Liver (tissue), 9 donors: ENCODE results near the gene NUTF2. TPM values are rescaled to one million over a fixed set of nuclear protein-coding genes. Genes with fewer than 3 reads are reported as not detected.

ENCODE experiments used
- DNase-seq: peaks from one replicate; pipeline ENCODE4 v3.0.0-alpha.2; 2017; ENCODE audit warnings: low spot score
- H3K27ac ChIP-seq, 2 donors: one replicate each; pipeline ENCODE4 v1.7.0; 2013; ENCODE audit warnings: inconsistent platforms in 2 of 2, low read length in 2 of 2, control low read depth in 1 of 2, low read depth in 1 of 2, mild to moderate bottlenecking in 1 of 2
- H3K27me3 ChIP-seq, 4 donors: one replicate each; pipeline versions ENCODE4 v1.6.1 to v1.7.0; 2013; ENCODE audit warnings: low read length in 3 of 4, inconsistent platforms in 1 of 4, mild to moderate bottlenecking in 1 of 4, moderate library complexity in 1 of 4; ENCODE audit not compliant: control insufficient read depth in 4 of 4, insufficient read depth in 4 of 4
- H3K36me3 ChIP-seq, 4 donors: one replicate each; pipeline versions ENCODE4 v1.6.1 to v1.7.0; 2013; ENCODE audit warnings: low read length in 3 of 4, mild to moderate bottlenecking in 3 of 4, low read depth in 1 of 4, moderate library complexity in 1 of 4; ENCODE audit not compliant: control insufficient read depth in 4 of 4, insufficient read depth in 3 of 4
- H3K4me1 ChIP-seq, 4 donors: one replicate each; pipeline versions ENCODE4 v1.6.1 to v1.7.0; 2013; ENCODE audit warnings: low read length in 3 of 4, mild to moderate bottlenecking in 3 of 4, moderate library complexity in 1 of 4; ENCODE audit not compliant: control insufficient read depth in 4 of 4, insufficient read depth in 4 of 4
- H3K4me3 ChIP-seq, 3 donors: one replicate each; pipeline versions ENCODE4 v1.6.1 to v1.7.0; 2013; ENCODE audit warnings: low read length in 3 of 3, control low read depth in 1 of 3, low read depth in 1 of 3, mild to moderate bottlenecking in 1 of 3
- H3K9ac ChIP-seq, 2 donors: one replicate each; pipeline ENCODE4 v1.7.0; 2013; ENCODE audit warnings: low read length in 2 of 2, mild to moderate bottlenecking in 2 of 2, moderate library complexity in 2 of 2, control low read depth in 1 of 2, low read depth in 1 of 2
- H3K9me3 ChIP-seq, 4 donors: one replicate each; pipeline versions ENCODE4 v1.6.1 to v1.7.0; 2013; ENCODE audit warnings: low read length in 3 of 4; ENCODE audit not compliant: control insufficient read depth in 4 of 4
- CTCF ChIP-seq: fragments of 150-350 bp; IDR thresholded peaks from 2 replicates; pipeline ENCODE4 v1.5.1; 2017; ENCODE audit warnings: improper control_type of control experiment, low read depth, low read length; ENCODE audit not compliant: missing input control
- EGR1 ChIP-seq, 2 donors: IDR thresholded peaks; 2 replicates each; pipeline ENCODE4 v1.6.1; 2016 to 2018; ENCODE audit warnings: antibody characterized with exemption in 2 of 2, low read depth in 2 of 2
- FOXA1 ChIP-seq: IDR thresholded peaks from 2 replicates; pipeline ENCODE4 v1.6.1; 2016; ENCODE audit warnings: antibody characterized with exemption
- FOXA2 ChIP-seq: IDR thresholded peaks from 2 replicates; pipeline ENCODE4 v1.6.1; 2016; ENCODE audit warnings: antibody characterized with exemption
- GABPA ChIP-seq, 2 donors: IDR thresholded peaks in 1 of 2; conservative IDR thresholded peaks in 1 of 2; 2 replicates each; pipeline ENCODE4 v1.6.1; 2016; ENCODE audit warnings: antibody characterized with exemption in 2 of 2, mild to moderate bottlenecking in 1 of 2, moderate library complexity in 1 of 2
- HNF4A ChIP-seq, 2 donors: conservative IDR thresholded peaks; 2 replicates each; pipeline ENCODE4 v1.6.1; 2016; ENCODE audit warnings: antibody characterized with exemption in 2 of 2, mild to moderate bottlenecking in 2 of 2
- HNF4G ChIP-seq: IDR thresholded peaks from 2 replicates; pipeline ENCODE4 v1.6.1; 2016; ENCODE audit warnings: antibody characterized with exemption
- JUND ChIP-seq, 2 donors: IDR thresholded peaks; 2 replicates each; pipeline ENCODE4 v1.6.1; 2016; ENCODE audit warnings: antibody characterized with exemption in 2 of 2
- NR2F2 ChIP-seq: IDR thresholded peaks from 2 replicates; pipeline ENCODE4 v1.6.1; 2016; ENCODE audit warnings: antibody characterized with exemption
- RAD21 ChIP-seq, 2 donors: IDR thresholded peaks; 2 replicates each; pipeline ENCODE4 v1.6.1; 2016; ENCODE audit warnings: antibody characterized with exemption in 2 of 2, mild to moderate bottlenecking in 2 of 2
- REST ChIP-seq: IDR thresholded peaks from 2 replicates; pipeline ENCODE4 v1.6.1; 2016; ENCODE audit warnings: antibody characterized with exemption, mild to moderate bottlenecking
- RXRA ChIP-seq, 2 donors: IDR thresholded peaks; 2 replicates each; pipeline ENCODE4 v1.6.1; 2017 to 2018; ENCODE audit warnings: antibody characterized with exemption in 2 of 2, mild to moderate bottlenecking in 1 of 2
- SP1 ChIP-seq: IDR thresholded peaks from 2 replicates; pipeline ENCODE4 v1.6.1; 2018; ENCODE audit warnings: antibody characterized with exemption, mild to moderate bottlenecking
- TAF1 ChIP-seq: conservative IDR thresholded peaks from 2 replicates; pipeline ENCODE4 v1.6.1; 2016; ENCODE audit warnings: antibody characterized with exemption, mild to moderate bottlenecking
- YY1 ChIP-seq: IDR thresholded peaks from 2 replicates; pipeline ENCODE4 v1.6.1; 2016; ENCODE audit warnings: antibody characterized with exemption, mild to moderate bottlenecking
- ZBTB33 ChIP-seq: IDR thresholded peaks from 2 replicates; pipeline ENCODE4 v1.6.1; 2016; ENCODE audit warnings: antibody characterized with exemption
- WGBS: extraction: QIAGEN DNeasy Blood & Tissue Kit; methylation state at CpG from one replicate; pipeline ENCODE4 v1.1.7; 2013; 5-methylcytosine and 5-hydroxymethylcytosine counted together
- polyA plus RNA-seq, 2 donors: library from polyadenylated mRNA; stranded (reverse) in 1 of 2; unstranded in 1 of 2; fragments of 200-250 nt in 1 of 2; fragments of >200 nt in 1 of 2; fragmentation: Nextera tagmentation in 1 of 2; extraction: Ambion mirVana in 1 of 2; gene quantifications; one replicate each; pipeline versions ENCODE4 v1.2.1 to v1.2.3, GENCODE V29; 2013 to 2015
- total RNA-seq, 2 donors: library from RNA; depleted of rRNA; stranded (reverse); fragments of >200 nt; gene quantifications; one replicate each; pipeline ENCODE4 v1.2.3, GENCODE V29; 2014
- TF ChIP-seq, protein P1 (sequence below): IDR thresholded peaks from 2 replicates; pipeline ENCODE4 v1.6.1; 2016; ENCODE audit warnings: antibody characterized with exemption
- TF ChIP-seq, protein P2 (sequence below): IDR thresholded peaks from 2 replicates; pipeline ENCODE4 v1.6.1; 2016; ENCODE audit warnings: antibody characterized with exemption
- donor health status: healthy.
- donor health status: healthy.
- donor health status: healthy.
- donor health status: healthy.
- donor health status: healthy.

Gene NUTF2
- total and polyA plus RNA-seq, 4 donors: 27.4 to 69.5 (median 54.8) TPM

DNA sequence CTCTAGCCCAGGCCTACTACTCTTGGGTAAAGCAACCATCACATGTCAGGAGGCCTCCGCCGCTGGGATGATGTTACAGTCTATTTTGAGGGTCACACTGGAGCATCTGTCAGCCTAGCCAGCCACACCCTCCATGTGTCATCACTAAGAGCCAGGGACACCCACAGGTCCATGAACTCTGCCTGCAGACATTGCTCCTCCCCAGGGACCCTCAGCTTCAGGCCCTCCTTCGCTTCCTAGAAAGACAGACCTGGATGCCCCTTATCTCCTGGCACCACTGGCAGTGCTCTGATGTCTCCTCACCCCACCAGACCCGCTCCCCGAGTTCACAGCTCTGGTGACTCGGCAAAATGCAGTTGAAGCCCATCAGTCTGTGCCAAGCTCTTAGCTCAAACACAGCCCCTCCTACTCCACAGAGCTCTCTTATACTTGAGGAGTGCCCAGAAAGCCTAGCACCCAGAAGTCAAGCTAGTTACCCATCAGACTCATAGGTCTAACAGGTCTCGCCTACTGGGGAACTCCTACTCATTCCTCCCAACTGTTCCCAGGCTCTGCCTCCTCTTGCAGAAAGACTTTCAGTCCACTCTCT, 46.3 kb upstream of the NUTF2 start:
- Histone ChIP-seq H3K27ac (no peak overlapping the region), H3K9me3 (no peaks in the 10 kb centered on the region), H3K9ac (no peak overlapping the region), H3K27me3 (no peaks in the 10 kb centered on the region), H3K4me3 (no peak overlapping the region), H3K36me3 (peaks cover 1 to 34% (median 23%) of the 10 kb centered on the region in 4 donors), H3K4me1 (peaks cover 7 to 37% (median 26%) of the 10 kb centered on the region in 4 donors)
- 91% methylated on average over 7 of the region's 7 CpGs for WGBS
- peak; percentile 44 for DNase-seq
- TF ChIP-seq GABPA (IDR thresholded peaks at IDR 0.05 in 1 of 2, conservative IDR thresholded peaks at IDR 0.05 in 1 of 2): no peak
- TF ChIP-seq, protein P1, sequence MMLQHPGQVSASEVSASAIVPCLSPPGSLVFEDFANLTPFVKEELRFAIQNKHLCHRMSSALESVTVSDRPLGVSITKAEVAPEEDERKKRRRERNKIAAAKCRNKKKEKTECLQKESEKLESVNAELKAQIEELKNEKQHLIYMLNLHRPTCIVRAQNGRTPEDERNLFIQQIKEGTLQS: no peak
- no peak for TF ChIP-seq RAD21 (IDR thresholded peaks at IDR 0.05)
- TF ChIP-seq HNF4G: no peak
- TF ChIP-seq YY1: no peak
- TF ChIP-seq NR2F2: no peak
- no peak for TF ChIP-seq SP1
- TF ChIP-seq ZBTB33: no peak
- no peak for TF ChIP-seq CTCF
- TF ChIP-seq FOXA1: no peak
- TF ChIP-seq HNF4A (conservative IDR thresholded peaks at IDR 0.05): no peak
- no peak for TF ChIP-seq FOXA2
- TF ChIP-seq EGR1 (IDR thresholded peaks at IDR 0.05; ENCODE audit: low read depth in 2 of 2): no peak
- no peak for TF ChIP-seq REST
- TF ChIP-seq RXRA (IDR thresholded peaks at IDR 0.05): no peak
- no peak for TF ChIP-seq TAF1
- no peak for TF ChIP-seq JUND (IDR thresholded peaks at IDR 0.05)
- TF ChIP-seq, protein P2, sequence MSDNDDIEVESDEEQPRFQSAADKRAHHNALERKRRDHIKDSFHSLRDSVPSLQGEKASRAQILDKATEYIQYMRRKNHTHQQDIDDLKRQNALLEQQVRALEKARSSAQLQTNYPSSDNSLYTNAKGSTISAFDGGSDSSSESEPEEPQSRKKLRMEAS: no peak
